Cardiac atrium fibroblast (primary cell): Measurements from ENCODE around the gene KAT6B. TPM values are rescaled to one million over a fixed set of nuclear protein-coding genes. Genes with fewer than 3 reads are reported as not detected.

Source experiments
- total RNA-seq: library from RNA; depleted of rRNA; stranded (reverse); fragments of >200 nt; gene quantifications from 2 replicates; pipeline ENCODE4 v1.2.3, GENCODE V29; 2015

The KAT6B gene
- 13.1 and 13.5 TPM in 2 replicates for total RNA-seq

DNA sequence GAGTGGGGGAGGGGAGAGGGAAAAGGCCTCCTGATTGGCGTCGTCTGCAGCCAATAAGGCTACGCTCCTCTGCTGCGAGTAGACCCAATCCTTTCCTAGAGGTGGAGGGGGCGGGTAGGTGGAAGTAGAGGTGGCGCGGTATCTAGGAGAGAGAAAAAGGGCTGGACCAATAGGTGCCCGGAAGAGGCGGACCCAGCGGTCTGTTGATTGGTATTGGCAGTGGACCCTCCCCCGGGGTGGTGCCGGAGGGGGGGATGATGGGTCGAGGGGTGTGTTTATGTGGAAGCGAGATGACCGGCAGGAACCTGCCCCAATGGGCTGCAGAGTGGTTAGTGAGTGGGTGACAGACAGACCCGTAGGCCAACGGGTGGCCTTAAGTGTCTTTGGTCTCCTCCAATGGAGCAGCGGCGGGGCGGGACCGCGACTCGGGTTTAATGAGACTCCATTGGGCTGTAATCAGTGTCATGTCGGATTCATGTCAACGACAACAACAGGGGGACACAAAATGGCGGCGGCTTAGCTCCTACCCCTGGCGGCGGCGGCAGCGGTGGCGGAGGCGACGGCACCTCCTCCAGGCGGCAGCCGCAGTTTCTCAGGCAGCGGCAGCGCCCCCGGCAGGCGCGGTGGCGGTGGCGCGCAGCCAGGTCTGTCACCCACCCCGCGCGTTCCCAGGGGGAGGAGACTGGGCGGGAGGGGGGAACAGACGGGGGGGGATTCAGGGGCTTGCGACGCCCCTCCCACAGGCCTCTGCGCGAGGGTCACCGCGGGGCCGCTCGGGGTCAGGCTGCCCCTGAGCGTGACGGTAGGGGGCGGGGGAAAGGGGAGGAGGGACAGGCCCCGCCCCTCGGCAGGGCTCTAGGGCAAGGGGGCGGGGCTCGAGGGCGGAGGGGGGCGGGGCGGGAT, at the start of gene KAT6B:
Gene KAT6B (plus strand): TSS at position 459 of the 903 bp plus-strand sequence. CDS start 16,258 bp downstream, outside the sequence.

